Measurements from ENCODE around the gene AMOTL2. TPM values are rescaled to one million over a fixed set of nuclear protein-coding genes. Genes with fewer than 3 reads are reported as not detected.

The AMOTL2 gene
- total and polyA plus RNA-seq, 2 experiments from 2014 or later, result 63.9 to 81.6 TPM

DNA sequence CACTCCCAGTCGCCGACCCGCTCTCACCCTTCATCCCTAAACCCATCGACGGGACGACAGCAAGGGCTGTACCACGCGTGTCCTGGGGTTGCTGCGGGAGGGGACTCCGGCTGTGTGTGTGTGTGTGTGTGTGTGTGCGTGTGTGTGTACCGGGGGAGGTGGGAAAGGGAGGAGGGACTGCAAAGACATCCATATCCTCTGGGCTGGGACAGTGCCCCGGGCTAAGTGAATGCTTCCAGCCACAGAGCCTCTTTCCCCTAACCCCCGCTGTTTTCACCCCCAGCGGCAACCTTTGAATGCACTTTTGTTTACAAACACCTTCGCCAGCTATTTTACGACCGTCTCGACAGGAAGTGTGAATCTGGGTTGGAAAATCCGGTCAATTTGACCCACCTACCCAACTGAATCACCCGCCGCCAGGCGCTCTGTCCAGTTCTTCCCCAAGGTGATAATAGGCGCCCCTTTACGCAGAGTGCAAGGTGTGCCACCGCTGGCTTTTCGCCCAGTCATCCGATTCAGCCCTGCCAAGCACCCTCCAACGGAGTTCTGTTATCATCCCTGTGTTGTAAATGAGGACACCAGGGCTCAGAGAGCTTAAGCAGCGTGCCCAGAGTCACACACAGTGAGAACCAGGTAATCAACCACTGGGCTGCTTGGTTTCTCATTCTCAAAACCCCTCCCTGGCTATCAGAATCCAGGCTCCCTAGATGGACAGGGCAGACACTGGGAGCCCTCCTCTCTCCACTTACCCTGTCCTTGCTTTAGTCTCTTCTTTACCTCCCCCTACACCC, 739 bp upstream of the AMOTL2 start:
- no peaks in the 10 kb centered on the region for H3K9me2 ChIP-seq (replicated peaks; ENCODE audit: insufficient read depth)
- peak; percentile 72 for DNase-seq (ENCODE audit: low spot score)
- no peaks in the 10 kb centered on the region for H3K9me3 ChIP-seq (ENCODE audit: low read depth)
- H3K4me3 ChIP-seq, result no peak overlapping the region
- peaks cover 32% of the 10 kb centered on the region for H4K20me1 ChIP-seq (ENCODE audit: insufficient read depth, poor library complexity, severe bottlenecking)
- peak overlapping the region; percentile 43 for H2AFZ ChIP-seq
- no peak for TF ChIP-seq EZH2phosphoT487 (IDR thresholded peaks at IDR 0.05; ENCODE audit: low read depth, severe bottlenecking, unreplicated experiment)
- no peak for TF ChIP-seq EZH2 (IDR thresholded peaks at IDR 0.05; ENCODE audit: borderline replicate concordance)
- TF ChIP-seq, protein P1, sequence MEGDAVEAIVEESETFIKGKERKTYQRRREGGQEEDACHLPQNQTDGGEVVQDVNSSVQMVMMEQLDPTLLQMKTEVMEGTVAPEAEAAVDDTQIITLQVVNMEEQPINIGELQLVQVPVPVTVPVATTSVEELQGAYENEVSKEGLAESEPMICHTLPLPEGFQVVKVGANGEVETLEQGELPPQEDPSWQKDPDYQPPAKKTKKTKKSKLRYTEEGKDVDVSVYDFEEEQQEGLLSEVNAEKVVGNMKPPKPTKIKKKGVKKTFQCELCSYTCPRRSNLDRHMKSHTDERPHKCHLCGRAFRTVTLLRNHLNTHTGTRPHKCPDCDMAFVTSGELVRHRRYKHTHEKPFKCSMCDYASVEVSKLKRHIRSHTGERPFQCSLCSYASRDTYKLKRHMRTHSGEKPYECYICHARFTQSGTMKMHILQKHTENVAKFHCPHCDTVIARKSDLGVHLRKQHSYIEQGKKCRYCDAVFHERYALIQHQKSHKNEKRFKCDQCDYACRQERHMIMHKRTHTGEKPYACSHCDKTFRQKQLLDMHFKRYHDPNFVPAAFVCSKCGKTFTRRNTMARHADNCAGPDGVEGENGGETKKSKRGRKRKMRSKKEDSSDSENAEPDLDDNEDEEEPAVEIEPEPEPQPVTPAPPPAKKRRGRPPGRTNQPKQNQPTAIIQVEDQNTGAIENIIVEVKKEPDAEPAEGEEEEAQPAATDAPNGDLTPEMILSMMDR (IDR thresholded peaks at IDR 0.05; ENCODE audit: poor library complexity), result no peak
- H3K4me1 ChIP-seq (ENCODE audit: insufficient read depth), result peaks cover 27% of the 10 kb centered on the region
- peaks cover 38% of the 10 kb centered on the region for H3K79me2 ChIP-seq
- no peaks in the 10 kb centered on the region for H3K36me3 ChIP-seq (replicated peaks; ENCODE audit: insufficient read depth, low read depth)
- 5% methylated on average over 29 of the region's 30 CpGs for WGBS (ENCODE audit: low lambda C conversion rate, missing lambda C conversion rate)
- peak overlapping the region; percentile 81 for H3K4me2 ChIP-seq
- no peaks in the 10 kb centered on the region for H3K27me3 ChIP-seq
- peak overlapping the region; percentile 99 for H3K27ac ChIP-seq

DNA sequence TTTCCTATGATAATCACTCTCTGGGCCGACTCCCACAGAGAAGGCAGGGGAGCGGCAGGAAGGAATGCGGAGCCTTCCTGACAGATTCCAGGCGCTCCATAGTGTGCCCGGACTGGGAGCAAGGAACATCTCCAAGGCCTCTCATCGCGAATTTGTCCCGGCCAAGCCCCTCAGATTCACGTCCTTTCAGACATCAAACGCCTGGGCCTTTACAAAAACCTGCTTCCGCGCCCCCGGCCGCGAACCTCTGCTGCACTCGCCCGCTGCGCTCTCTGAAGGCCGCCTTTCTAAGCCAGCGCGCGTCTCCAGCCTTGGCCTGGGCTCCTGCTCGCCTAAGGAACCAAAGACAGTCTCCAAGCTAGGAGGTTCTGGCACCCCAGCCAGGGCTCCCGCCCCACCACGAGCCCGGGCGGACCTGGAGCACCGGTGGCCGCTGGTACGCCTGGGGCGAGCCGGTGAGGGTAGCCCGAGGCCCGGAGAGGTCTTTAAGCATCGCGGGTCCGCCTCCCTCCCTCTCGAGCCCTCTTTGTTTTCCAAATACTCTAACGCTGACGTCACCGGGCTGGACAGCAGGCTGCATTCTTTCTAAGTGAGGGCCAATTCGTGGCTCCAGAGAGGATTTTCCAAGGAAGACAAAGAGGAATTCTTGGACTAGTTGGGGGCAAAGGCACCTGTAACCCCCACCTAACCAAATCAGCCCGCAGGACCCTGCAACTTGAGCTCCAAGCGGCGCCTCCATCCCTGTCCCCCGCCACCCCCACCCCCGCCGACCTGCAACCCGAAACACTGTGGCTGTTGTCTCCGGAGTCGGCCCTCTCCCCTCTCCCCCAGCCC, 759 bp downstream of the AMOTL2 start:
- peaks cover 53% of the 10 kb centered on the region for H3K79me2 ChIP-seq
- WGBS (ENCODE audit: low lambda C conversion rate, missing lambda C conversion rate), result 2% methylated on average over 44 of the region's 51 CpGs
- DNase-seq (ENCODE audit: low spot score), result peak; percentile 93
- no peaks in the 10 kb centered on the region for H3K27me3 ChIP-seq
- no peak overlapping the region for H2AFZ ChIP-seq
- H3K9me2 ChIP-seq (replicated peaks; ENCODE audit: insufficient read depth), result no peaks in the 10 kb centered on the region
- peaks cover 44% of the 10 kb centered on the region for H4K20me1 ChIP-seq (ENCODE audit: insufficient read depth, poor library complexity, severe bottlenecking)
- H3K4me2 ChIP-seq, result peak overlapping the region; percentile 81
- peak overlapping the region; percentile 91 for H3K4me3 ChIP-seq
- no peaks in the 10 kb centered on the region for H3K36me3 ChIP-seq (replicated peaks; ENCODE audit: insufficient read depth, low read depth)
- H3K9me3 ChIP-seq (ENCODE audit: low read depth), result no peaks in the 10 kb centered on the region
- peaks cover 42% of the 10 kb centered on the region for H3K4me1 ChIP-seq (ENCODE audit: insufficient read depth)
- TF ChIP-seq EZH2phosphoT487 (IDR thresholded peaks at IDR 0.05; ENCODE audit: low read depth, severe bottlenecking, unreplicated experiment) (no peak), EZH2 (IDR thresholded peaks at IDR 0.05; ENCODE audit: borderline replicate concordance) (no peak)
- TF ChIP-seq, protein P1 (IDR thresholded peaks at IDR 0.05; ENCODE audit: poor library complexity), result no peak
- peak overlapping the region; percentile 99 for H3K27ac ChIP-seq

DNA sequence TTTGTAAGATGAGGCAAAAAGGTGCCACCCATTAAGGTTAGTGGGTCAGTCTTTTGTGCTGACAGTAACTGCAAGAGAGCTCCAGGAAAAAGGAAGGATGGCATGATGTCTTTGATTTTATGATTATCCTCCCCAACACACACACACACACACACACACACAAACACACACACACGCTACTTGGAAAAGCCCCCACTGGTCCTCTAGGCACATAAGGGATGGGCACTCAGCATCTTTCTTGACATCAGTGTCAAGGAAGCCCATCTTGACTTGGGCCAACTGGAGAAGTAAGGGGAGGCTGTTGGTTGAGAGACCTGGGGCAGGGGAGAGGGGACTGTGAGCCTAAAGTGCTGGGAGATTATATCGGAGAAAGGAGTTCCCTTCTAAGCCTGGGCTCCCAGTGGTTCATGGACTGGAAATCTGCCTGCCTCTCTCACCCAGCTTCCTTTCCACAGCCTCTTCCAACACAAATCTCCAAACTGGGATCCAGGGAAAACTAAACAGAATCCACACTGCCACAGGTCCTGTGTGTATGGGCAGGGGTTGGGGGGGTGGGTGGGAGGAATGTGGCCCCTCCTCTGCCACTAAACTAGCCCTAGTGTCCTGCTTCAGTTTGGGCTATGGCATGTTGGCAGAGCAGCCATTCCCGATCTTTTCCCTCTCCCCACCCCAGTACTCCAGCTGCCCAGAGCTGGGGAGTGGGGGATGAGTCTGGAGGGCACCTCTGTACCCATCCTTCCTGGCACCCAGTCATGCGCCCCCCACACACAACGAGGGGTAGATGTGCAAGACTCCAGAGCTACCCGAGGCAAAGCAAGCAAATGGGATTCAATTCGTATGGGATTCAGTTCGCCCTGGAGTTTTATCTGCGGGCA, 1.6 kb downstream of the AMOTL2 start:
- Histone ChIP-seq H4K20me1 (ENCODE audit: insufficient read depth, poor library complexity, severe bottlenecking) (peaks cover 53% of the 10 kb centered on the region), H3K27me3 (no peaks in the 10 kb centered on the region), H3K9me2 (replicated peaks; ENCODE audit: insufficient read depth) (no peaks in the 10 kb centered on the region), H3K9me3 (ENCODE audit: low read depth) (no peaks in the 10 kb centered on the region), H3K4me3 (peak overlapping the region; percentile 91), H3K4me2 (peak overlapping the region; percentile 81), H3K27ac (peak overlapping the region; percentile 99), H2AFZ (no peak overlapping the region), H3K4me1 (ENCODE audit: insufficient read depth) (peaks cover 50% of the 10 kb centered on the region), H3K79me2 (peaks cover 62% of the 10 kb centered on the region), H3K36me3 (replicated peaks; ENCODE audit: insufficient read depth, low read depth) (no peaks in the 10 kb centered on the region)
- TF ChIP-seq EZH2 (IDR thresholded peaks at IDR 0.05; ENCODE audit: borderline replicate concordance) (no peak), EZH2phosphoT487 (IDR thresholded peaks at IDR 0.05; ENCODE audit: low read depth, severe bottlenecking, unreplicated experiment) (no peak)
- TF ChIP-seq, protein P1 (IDR thresholded peaks at IDR 0.05; ENCODE audit: poor library complexity), result no peak
- WGBS (ENCODE audit: low lambda C conversion rate, missing lambda C conversion rate), result 6% methylated on average over 8 of the region's 9 CpGs
- no peak for DNase-seq (ENCODE audit: low spot score)

All from hepatocyte (in vitro differentiated cells).